ENCODE results near the gene GPANK1. TPM values are rescaled to one million over a fixed set of nuclear protein-coding genes. Genes with fewer than 3 reads are reported as not detected.

The GPANK1 gene
- total and polyA plus RNA-seq, 2 of the 13 experiments (the other 11 are each of a cell fraction or from before 2014, with no cell fraction given) = 15.4 to 22.8 TPM

GRCh38 chr6:31658983-31659648, 5.7 kb downstream of the GPANK1 start (continued):
- TF ChIP-seq LCORL (IDR thresholded peaks at IDR 0.05) (no peak), LCORL (CRISPR knock-in tag; IDR thresholded peaks at IDR 0.05) (peak; percentile 55; the same call in 1 of the 2 replicates), ZNF597 (CRISPR knock-in tag; IDR thresholded peaks at IDR 0.05) (no peak), ISX (CRISPR knock-in tag; conservative IDR thresholded peaks at IDR 0.05) (no peak), HOXA9 (CRISPR knock-in tag; IDR thresholded peaks at IDR 0.05; ENCODE audit: borderline replicate concordance) (0 out of 2 replicates have a peak, but pooled peaks have one; percentile 11), RARA (CRISPR knock-in tag; IDR thresholded peaks at IDR 0.05) (no peak), SATB2 (CRISPR knock-in tag; IDR thresholded peaks at IDR 0.05) (no peak), TAF15 (IDR thresholded peaks at IDR 0.05; ENCODE audit: low read depth, low read length, poor library complexity, severe bottlenecking) (no peak), KAT8 (CRISPR knock-in tag; IDR thresholded peaks at IDR 0.05) (no peak), ZNF674 (CRISPR knock-in tag; IDR thresholded peaks at IDR 0.05; ENCODE audit: low read depth) (no peak), ZNF800 (CRISPR knock-in tag; IDR thresholded peaks at IDR 0.05) (no peak), MXD1 (CRISPR knock-in tag; IDR thresholded peaks at IDR 0.05) (0 out of 2 replicates have a peak, but pooled peaks have one; percentile 28), PHF8 (CRISPR knock-in tag; IDR thresholded peaks at IDR 0.05) (peak; percentile 47; the same call in 1 of the 2 replicates), NFE2L2 (IDR thresholded peaks at IDR 0.05; ENCODE audit: low read length) (no peak), NFKBIZ (CRISPR knock-in tag; IDR thresholded peaks at IDR 0.05) (no peak), HMG20B (CRISPR knock-in tag; conservative IDR thresholded peaks at IDR 0.05) (no peak), SMC3 (IDR thresholded peaks at IDR 0.05; ENCODE audit: low read length) (no peak), REST (IDR thresholded peaks at IDR 0.05; ENCODE audit: borderline replicate concordance in 1 of 2, low read depth in 1 of 2, low read length in 2 of 2) (no peak), ZNF775 (CRISPR knock-in tag; IDR thresholded peaks at IDR 0.05; ENCODE audit: borderline replicate concordance) (no peak), BORCS8-MEF2B (CRISPR knock-in tag; IDR thresholded peaks at IDR 0.05) (peak; percentile 53), HNRNPK (IDR thresholded peaks at IDR 0.05; ENCODE audit: low read depth, low read length, poor library complexity, severe bottlenecking) (no peak)

Measured in HepG2 (cell line).